SU-DHL-6 (cell line): ENCODE measurements around the gene ADAMTS10.

ENCODE experiments used
- EZH2phosphoT487 ChIP-seq: fragments of 200-600 bp; sonication (generic), shearing (Covaris generic); conservative IDR thresholded peaks from 2 replicates; pipeline ENCODE4 v1.6.1; 2018; ENCODE audit warnings: mild to moderate bottlenecking, antibody characterized with exemption, low read length, moderate library complexity, mixed read lengths
- TF ChIP-seq, protein P1 (sequence below): fragments of 200-600 bp; sonication (generic); IDR thresholded peaks from one replicate; pipeline ENCODE4 v1.5.1; 2017; ENCODE audit warnings: antibody characterized with exemption, mild to moderate bottlenecking, low read length, moderate library complexity; ENCODE audit not compliant: insufficient read depth, poor library complexity, severe bottlenecking

DNA sequence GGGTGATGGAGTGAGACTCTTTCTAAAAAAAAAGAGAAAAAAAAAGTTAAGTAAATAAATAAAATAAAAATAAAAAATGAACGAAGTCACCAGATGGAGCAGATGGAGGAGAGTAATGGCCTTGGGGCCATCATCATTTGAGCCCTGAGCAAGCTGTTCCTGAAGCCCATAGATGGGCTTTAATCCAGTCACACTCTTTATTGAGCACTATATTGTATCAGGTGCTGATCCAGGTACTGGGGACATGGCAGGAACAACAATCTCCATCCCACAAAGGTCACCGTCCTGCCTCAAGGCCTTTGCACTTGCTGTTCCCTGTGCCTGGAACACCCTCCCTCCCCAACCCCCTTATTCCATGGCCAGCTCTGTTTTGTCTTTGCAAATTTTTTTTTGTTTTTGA is 3.9 kb upstream of the ADAMTS10 start:
- TF ChIP-seq EZH2phosphoT487, result no peak
- TF ChIP-seq, protein P1, sequence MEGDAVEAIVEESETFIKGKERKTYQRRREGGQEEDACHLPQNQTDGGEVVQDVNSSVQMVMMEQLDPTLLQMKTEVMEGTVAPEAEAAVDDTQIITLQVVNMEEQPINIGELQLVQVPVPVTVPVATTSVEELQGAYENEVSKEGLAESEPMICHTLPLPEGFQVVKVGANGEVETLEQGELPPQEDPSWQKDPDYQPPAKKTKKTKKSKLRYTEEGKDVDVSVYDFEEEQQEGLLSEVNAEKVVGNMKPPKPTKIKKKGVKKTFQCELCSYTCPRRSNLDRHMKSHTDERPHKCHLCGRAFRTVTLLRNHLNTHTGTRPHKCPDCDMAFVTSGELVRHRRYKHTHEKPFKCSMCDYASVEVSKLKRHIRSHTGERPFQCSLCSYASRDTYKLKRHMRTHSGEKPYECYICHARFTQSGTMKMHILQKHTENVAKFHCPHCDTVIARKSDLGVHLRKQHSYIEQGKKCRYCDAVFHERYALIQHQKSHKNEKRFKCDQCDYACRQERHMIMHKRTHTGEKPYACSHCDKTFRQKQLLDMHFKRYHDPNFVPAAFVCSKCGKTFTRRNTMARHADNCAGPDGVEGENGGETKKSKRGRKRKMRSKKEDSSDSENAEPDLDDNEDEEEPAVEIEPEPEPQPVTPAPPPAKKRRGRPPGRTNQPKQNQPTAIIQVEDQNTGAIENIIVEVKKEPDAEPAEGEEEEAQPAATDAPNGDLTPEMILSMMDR, result no peak
